ENCODE measurements around the gene ZNF500. TPM values are rescaled to one million over a fixed set of nuclear protein-coding genes. Genes with fewer than 3 reads are reported as not detected.

The ZNF500 gene
- total and polyA plus RNA-seq, 2 donors (not counting 3 experiments of a cell fraction or from before 2014, with no cell fraction given): 8.6 to 13.5 TPM

DNA sequence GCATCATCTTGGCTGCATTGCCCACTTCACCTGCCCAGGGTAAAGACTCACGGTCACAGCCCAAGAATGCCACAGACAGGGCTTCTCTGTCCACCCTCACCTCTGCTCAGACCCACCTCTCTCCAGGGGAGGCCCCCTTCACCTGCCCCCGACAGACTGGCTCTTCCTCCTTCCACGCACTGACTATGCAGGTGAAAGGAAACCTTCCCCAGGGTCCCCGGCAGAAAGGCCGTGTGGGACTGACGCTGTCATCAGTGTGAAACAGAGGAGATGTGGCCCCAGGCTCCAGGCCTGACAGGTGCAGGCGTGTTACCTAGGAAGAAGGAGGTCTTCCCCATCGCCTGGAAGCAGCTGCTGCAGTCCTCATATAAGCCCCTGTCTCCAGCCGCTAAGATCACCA, 44.8 kb upstream of the ZNF500 start:
- no peak overlapping the region for H3K9ac ChIP-seq (replicated peaks; ENCODE audit: extremely low read depth, insufficient read depth, low read length)
- dilution Hi-C loops (cut with MboI; ENCODE audit: extremely low pct_ligation_motif_present, low sequenced_read_pairs): no loop called here

More for the DNA sequence above, 44.8 kb upstream of the ZNF500 start:
- CTCF ChIA-PET: no interaction called here
- TF ChIP-seq POLR2AphosphoS5 (IDR thresholded peaks at IDR 0.05; ENCODE audit: insufficient read depth, low read depth, low read length): no peak
- no peak for TF ChIP-seq EZH2 (IDR thresholded peaks at IDR 0.05; ENCODE audit: borderline replicate concordance, low read depth, low read length, severe bottlenecking)
- no peak for TF ChIP-seq JUN (IDR thresholded peaks at IDR 0.05; ENCODE audit: borderline replicate concordance, insufficient read depth, insufficient read length, low read depth)
- TF ChIP-seq, protein P1, sequence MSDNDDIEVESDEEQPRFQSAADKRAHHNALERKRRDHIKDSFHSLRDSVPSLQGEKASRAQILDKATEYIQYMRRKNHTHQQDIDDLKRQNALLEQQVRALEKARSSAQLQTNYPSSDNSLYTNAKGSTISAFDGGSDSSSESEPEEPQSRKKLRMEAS (IDR thresholded peaks at IDR 0.05; ENCODE audit: insufficient read depth, insufficient read length): no peak
- no peak for TF ChIP-seq CTCF (IDR thresholded peaks at IDR 0.05; ENCODE audit: extremely low read depth in 1 of 2, insufficient read depth in 1 of 2, low read depth in 1 of 2, low read length in 2 of 2)
- no peak for TF ChIP-seq FOS (IDR thresholded peaks at IDR 0.05; ENCODE audit: borderline replicate concordance, insufficient read depth, low read length)
- no peak for TF ChIP-seq GATA2 (IDR thresholded peaks at IDR 0.05; ENCODE audit: insufficient read depth, insufficient read length, low read depth, low read length)
- no peak for TF ChIP-seq MYC (IDR thresholded peaks at IDR 0.05; ENCODE audit: low read depth, low read length)
- TF ChIP-seq POLR2A (IDR thresholded peaks at IDR 0.05; ENCODE audit: low read depth, low read length): no peak
- DNase-seq (ENCODE audit: low read depth, low spot score): no peak
- Histone ChIP-seq H3K79me2 (ENCODE audit: control insufficient read depth, insufficient read depth, low read length) (no peaks in the 10 kb centered on the region), H3K27ac (ENCODE audit: insufficient read depth, low read depth, low read length) (no peak overlapping the region), H3K9me3 (replicated peaks; ENCODE audit: control insufficient read depth, insufficient read depth, low read length) (no peaks in the 10 kb centered on the region), H3K4me2 (ENCODE audit: insufficient read depth, low read length) (no peak overlapping the region), H3K27me3 (ENCODE audit: control insufficient read depth in 2 of 2, insufficient read depth in 2 of 2, low read length in 2 of 2) (no peaks in the 10 kb centered on the region), H2AFZ (ENCODE audit: low read depth, low read length) (no peak overlapping the region), H3K4me1 (ENCODE audit: control insufficient read depth, extremely low read depth, insufficient read depth, low read length) (no peaks in the 10 kb centered on the region), H4K20me1 (replicated peaks; ENCODE audit: control insufficient read depth, extremely low read depth, insufficient read depth, low read length) (no peaks in the 10 kb centered on the region), H3K4me3 (replicated peaks in 1 of 3; ENCODE audit: insufficient read depth in 1 of 3, low read depth in 1 of 3, low read length in 3 of 3) (no peak overlapping the region), H3K36me3 (ENCODE audit: control insufficient read depth in 2 of 2, extremely low read depth in 1 of 2, insufficient read depth in 2 of 2, low read length in 2 of 2) (peaks cover 14 to 30% of the 10 kb centered on the region in 2 experiments), H3K9me1 (replicated peaks; ENCODE audit: control insufficient read depth, extremely low read depth, insufficient read depth, low read length) (no peaks in the 10 kb centered on the region)
- FAIRE-seq: no peak
- intact Hi-C loops (cut with micrococcal nuclease): no loop called here
- BruUV-seq (replicated peaks): no TSS peak
- POLR2A ChIA-PET: no interaction called here
